ENCODE results near the gene WNT7B.

The WNT7B gene

GRCh38 chr22:45969801-45970470, 7.0 kb downstream of the WNT7B start:
- no peak for DNase-seq

GRCh38 chr22:45969414-45969799, 7.6 kb downstream of the WNT7B start:
- DNase-seq: no peak

- no peak for DNase-seq
Observed at GRCh38 chr22:45968751-45969413, 8.1 kb downstream of the WNT7B start.

- no peak for DNase-seq
Observed at GRCh38 chr22:45968003-45968650, 8.8 kb downstream of the WNT7B start.

- no peak for DNase-seq
Observed at GRCh38 chr22:45966895-45967365, 10.0 kb downstream of the WNT7B start.

GRCh38 chr22:45966320-45966894, 10.6 kb downstream of the WNT7B start:
- no peak for DNase-seq

- no peak for DNase-seq
Observed at GRCh38 chr22:45965563-45965962, 11.4 kb downstream of the WNT7B start.

- no peak for DNase-seq
Observed at GRCh38 chr22:45964926-45965527, 11.9 kb downstream of the WNT7B start.

GRCh38 chr22:45964372-45964771, 12.6 kb downstream of the WNT7B start:
- no peak for DNase-seq

DNA sequence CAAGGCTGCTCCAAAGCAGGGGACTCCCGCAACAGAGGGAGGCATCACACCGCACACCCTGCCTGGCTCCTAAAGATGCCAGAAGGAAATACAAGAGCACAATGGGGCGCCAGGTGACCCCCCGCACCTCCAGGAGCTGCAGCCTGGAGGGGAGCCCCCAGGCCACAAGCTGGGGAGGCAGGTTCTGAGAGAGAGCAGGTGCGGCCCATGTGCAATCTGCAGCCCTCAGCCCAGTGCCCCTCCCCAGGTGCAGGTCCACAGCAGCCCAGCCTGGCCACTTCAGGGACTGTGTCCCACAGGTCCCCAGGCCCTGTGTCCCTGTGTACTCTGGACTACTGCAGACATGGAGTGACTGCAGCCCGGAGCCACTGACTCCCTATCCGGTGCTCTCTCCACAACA, 13.1 kb downstream of the WNT7B start:
- no peak for DNase-seq

GRCh38 chr22:45962756-45963324, 14.1 kb downstream of the WNT7B start:
- no peak for DNase-seq

- DNase-seq: no peak
Observed at GRCh38 chr22:45962434-45962718, 14.6 kb downstream of the WNT7B start.

DNA sequence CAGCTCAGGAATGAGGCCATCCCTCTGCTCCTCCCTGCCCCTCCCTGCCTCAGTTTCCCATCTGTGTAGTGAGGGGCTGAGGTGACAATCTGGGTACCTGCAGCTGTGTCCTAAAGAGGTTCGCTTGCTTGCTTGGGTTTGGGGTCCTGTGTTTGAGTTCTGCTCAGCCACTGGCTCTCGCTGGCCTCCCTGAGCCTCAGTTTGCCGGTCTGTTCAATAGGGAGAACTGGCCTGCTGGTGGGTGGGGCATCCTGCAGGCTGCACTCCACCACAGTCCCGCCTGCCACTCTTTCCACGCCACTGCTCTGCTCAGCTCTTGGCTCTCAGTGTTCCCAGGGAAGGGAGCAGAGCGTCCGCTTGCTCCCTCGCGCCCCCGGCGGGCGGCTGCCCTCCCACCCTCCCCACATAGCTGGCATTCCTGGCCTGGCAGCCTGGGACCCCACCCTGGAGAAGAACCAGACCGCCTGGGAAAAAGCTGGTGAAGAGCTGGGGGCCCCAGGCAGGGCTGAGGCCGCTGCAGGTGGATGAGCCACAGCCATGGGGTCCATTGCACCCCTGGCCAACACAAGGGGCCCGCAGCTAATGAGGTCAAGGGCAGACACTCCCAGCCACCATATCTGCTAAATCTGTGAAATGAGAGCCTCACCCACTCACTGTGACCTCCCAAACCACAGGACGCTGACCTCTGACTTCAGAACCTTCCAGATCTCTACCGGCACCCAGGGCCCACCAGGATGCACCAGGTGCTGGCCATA, 15.1 kb downstream of the WNT7B start:
- no peak for DNase-seq

GRCh38 chr22:45960477-45961386, 16.2 kb downstream of the WNT7B start:
- DNase-seq: no peak

DNA sequence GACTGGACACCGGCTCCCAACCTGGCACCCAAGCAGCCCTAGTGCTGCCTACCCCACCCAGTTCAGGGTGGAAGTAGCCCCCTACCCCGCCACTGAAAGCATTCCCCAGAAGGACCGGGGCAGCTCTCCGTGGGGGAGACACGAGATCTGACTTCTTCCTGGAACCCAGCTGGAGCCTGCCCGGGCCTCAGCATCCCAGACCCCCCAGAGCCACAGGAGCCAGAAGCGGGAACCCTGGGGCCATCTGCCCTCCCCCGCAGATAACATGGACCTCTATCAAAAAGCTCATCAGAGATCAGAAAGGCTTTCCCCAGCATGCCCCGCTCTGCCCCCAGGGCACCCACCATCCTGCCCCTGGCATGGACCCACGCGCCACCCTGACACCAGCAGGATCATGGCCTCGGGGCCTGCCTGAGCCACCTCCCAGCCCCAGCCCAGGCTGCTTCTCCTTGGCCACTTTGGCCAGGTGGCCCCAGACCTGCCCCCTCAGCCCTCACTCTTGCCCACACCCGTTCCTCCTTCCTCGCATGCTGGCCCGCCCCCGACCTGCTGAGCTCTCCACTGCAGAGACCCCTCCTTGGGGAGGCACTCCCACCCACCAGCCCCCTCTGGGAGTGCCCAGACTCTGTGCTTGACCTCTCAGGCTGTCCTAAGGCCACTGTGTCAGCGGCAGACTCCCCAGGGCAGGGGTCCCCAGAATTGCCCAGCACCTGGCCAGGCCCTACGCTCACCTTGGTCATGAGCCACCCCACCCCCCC, 17.1 kb downstream of the WNT7B start:
- no peak for DNase-seq

- DNase-seq: no peak
Observed at GRCh38 chr22:45958971-45959370, 18.0 kb downstream of the WNT7B start.

- DNase-seq: no peak
Observed at GRCh38 chr22:45957826-45958225, 19.1 kb downstream of the WNT7B start.

DNA sequence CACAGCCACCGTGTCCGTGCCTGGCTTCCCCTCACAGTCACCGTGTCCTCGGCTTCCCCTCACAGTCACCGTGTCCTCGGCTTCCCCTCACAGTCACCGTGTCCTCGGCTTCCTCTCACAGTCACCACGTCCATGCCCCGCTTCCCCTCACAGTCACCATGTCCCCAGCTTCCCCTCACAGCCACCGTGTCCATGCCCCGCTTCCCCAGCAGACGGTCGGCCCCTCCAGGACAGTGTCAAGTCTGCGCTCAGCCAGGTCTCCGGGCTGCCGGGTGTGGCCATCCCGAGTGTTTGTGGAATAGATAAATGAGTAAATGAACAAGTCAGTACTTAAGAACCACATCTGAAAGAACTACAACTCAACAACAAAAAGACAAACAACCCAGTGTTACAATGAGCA, 23.8 kb downstream of the WNT7B start:
- DNase-seq: no peak

DNA sequence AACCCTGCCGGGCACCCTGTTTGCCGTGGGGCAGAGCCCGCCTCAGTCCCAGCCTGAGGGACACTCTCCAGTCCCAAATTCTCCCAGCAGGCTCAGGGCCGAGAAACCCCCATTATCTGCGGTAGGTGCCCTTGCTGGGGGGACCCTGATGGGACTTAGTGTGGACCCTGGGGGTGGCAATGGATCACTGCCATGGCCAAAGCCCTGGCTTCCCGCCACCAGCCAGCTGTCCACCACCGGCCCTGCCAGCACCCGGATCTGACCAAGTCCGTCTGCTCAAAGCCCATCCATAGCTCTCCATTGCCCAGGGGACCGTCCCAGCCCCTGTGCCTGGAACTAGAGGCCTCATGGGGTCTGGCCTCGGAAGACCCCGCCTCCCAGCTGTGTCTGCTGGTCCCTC, 24.4 kb downstream of the WNT7B start:
- no peak for DNase-seq

DNA sequence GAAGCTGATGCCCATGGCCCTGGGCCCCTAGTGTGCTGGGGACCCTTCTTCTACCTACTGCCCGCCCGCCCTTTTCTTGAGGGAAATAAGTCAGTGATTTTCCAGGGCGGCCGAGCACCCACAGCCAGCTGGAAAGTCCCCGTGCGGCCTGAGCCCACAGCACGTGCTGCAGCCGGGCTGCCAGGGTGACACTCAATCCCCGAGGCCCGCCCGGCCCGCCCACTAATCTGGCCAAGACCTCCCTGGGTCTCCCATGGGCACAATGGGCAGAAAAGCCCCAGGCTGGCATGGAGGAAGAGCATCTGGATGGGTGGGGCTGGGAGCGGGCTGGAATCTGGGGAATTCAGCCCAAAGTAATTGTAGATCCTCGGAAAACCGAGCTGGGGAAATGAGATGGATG, 24.8 kb downstream of the WNT7B start:
- DNase-seq: no peak

- DNase-seq: no peak
Observed at GRCh38 chr22:45949891-45950290, 27.1 kb downstream of the WNT7B start.

All from activated effector memory CD4-positive, alpha-beta T cell treated with Interleukin-2 at 50 U/mL for 16 hours (primary cell).